ENCODE measurements around the gene LYPD5.

Gene LYPD5

DNA sequence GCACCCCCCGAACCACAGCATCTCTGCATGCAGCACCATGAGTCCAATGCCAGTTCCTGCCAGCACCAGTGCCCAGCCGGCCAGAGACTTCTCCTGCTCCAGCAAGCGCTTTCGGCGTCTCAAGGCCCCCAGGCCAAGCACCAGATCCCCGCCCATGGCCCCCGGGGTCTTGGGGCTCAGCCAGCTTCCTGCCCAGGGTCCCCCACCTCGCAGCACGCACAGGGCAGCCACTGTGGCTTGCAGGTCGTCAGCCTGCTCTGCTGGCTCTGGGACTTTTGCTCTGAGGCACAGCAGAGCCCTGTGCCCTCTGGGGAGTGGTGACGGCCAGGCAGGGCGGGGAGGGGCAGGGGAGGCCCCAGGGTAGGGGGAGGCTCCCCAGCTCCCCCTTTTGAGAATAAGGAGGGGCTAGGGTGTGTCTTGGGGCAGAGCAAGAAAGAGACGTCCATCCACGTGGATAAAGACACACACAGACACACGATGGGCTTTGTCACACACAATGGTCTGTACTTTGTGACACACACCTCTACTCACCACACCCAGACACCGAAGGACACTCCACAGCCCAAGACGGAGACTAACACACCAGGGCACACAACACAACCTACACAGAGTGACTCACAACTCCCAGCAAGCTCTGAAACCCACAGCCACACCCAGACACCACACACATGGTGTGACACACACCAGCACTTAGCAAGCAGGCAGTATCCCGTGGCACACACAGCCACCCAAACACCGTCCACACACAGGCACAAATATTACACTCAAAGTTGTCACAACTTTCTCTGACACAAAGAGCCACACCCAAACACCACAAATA is 21.3 kb downstream of the LYPD5 start, which contains the start of gene KCNN4:
Gene KCNN4, minus strand, starts transcription at position 268 of the 820 bp plus-strand sequence. Its CDS starts 112 bp downstream, at position 156.
- H3K4me3 ChIP-seq (ENCODE audit: insufficient read depth, low read length, poor library complexity, severe bottlenecking): peak within 1 kb of the TSS; percentile 85
- H3K4me2 ChIP-seq (ENCODE audit: low read depth, low read length, poor library complexity, severe bottlenecking): peak within 1 kb of the TSS; percentile 96
- peak within 1 kb of the TSS; percentile 79 for H3K9ac ChIP-seq (ENCODE audit: low read length)

DNA sequence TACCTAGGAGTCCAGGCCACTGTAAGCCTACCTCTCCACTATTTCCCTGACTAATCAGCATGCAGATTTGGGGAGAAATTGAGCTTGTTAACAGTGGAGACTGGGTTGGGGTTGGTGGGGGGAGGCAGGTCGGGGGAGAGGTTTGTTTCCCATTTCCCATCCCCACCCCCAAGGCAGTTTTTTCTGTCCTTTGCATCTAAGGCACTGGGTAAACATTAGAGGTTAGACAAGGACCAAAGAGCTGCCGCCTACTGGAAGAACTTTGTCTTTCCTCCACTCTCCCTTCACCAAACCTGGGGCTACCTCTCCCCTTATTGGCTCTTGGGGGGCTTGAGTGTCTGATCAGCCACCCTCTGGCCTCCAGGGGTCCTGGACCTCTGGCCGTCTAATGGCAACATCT is 22.4 kb downstream of the LYPD5 start:
- peak overlapping the region; percentile 79 for H3K9ac ChIP-seq (ENCODE audit: low read length)
- H3F3A ChIP-seq (ENCODE audit: insufficient read depth): peaks cover 42% of the 10 kb centered on the region
- no peaks in the 10 kb centered on the region for H3K9me2 ChIP-seq (replicated peaks; ENCODE audit: insufficient read depth, low read length)
- H3K79me2 ChIP-seq (ENCODE audit: insufficient read depth, low read length): peaks cover 55% of the 10 kb centered on the region
- no peak overlapping the region for H2AFZ ChIP-seq (ENCODE audit: low read depth, low read length, severe bottlenecking)
- peak overlapping the region; percentile 97 for H3K27ac ChIP-seq (ENCODE audit: low read depth, low read length)
- peak overlapping the region; percentile 85 for H3K4me3 ChIP-seq (ENCODE audit: insufficient read depth, low read length, poor library complexity, severe bottlenecking)
- H3K9me3 ChIP-seq (ENCODE audit: insufficient read depth, low read length): no peaks in the 10 kb centered on the region
- H3K36me3 ChIP-seq (ENCODE audit: low read length): no peaks in the 10 kb centered on the region
- H3K4me2 ChIP-seq (ENCODE audit: low read depth, low read length, poor library complexity, severe bottlenecking): peak overlapping the region; percentile 96
- H4K20me1 ChIP-seq (ENCODE audit: low read depth, low read length): no peaks in the 10 kb centered on the region
- no peaks in the 10 kb centered on the region for H3K27me3 ChIP-seq (ENCODE audit: low read length)
- TF ChIP-seq, protein P1, sequence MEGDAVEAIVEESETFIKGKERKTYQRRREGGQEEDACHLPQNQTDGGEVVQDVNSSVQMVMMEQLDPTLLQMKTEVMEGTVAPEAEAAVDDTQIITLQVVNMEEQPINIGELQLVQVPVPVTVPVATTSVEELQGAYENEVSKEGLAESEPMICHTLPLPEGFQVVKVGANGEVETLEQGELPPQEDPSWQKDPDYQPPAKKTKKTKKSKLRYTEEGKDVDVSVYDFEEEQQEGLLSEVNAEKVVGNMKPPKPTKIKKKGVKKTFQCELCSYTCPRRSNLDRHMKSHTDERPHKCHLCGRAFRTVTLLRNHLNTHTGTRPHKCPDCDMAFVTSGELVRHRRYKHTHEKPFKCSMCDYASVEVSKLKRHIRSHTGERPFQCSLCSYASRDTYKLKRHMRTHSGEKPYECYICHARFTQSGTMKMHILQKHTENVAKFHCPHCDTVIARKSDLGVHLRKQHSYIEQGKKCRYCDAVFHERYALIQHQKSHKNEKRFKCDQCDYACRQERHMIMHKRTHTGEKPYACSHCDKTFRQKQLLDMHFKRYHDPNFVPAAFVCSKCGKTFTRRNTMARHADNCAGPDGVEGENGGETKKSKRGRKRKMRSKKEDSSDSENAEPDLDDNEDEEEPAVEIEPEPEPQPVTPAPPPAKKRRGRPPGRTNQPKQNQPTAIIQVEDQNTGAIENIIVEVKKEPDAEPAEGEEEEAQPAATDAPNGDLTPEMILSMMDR (IDR thresholded peaks at IDR 0.05; ENCODE audit: insufficient read depth, low read length, poor library complexity, severe bottlenecking): no peak
- TF ChIP-seq EZH2phosphoT487 (conservative IDR thresholded peaks at IDR 0.05; ENCODE audit: low read length): no peak

More for the DNA sequence above, 21.3 kb downstream of the LYPD5 start, which contains the start of gene KCNN4:
- no peaks in the 10 kb centered on the region for H3K27me3 ChIP-seq (ENCODE audit: low read length)
- H2AFZ ChIP-seq (ENCODE audit: low read depth, low read length, severe bottlenecking): peak within 1 kb of the TSS; percentile 20
- H3K36me3 ChIP-seq (ENCODE audit: low read length): no peaks in the 10 kb centered on the region
- H4K20me1 ChIP-seq (ENCODE audit: low read depth, low read length): no peaks in the 10 kb centered on the region
- peak within 1 kb of the TSS; percentile 97 for H3K27ac ChIP-seq (ENCODE audit: low read depth, low read length)
- H3K9me3 ChIP-seq (ENCODE audit: insufficient read depth, low read length): no peaks in the 10 kb centered on the region
- TF ChIP-seq, protein P1 (IDR thresholded peaks at IDR 0.05; ENCODE audit: insufficient read depth, low read length, poor library complexity, severe bottlenecking): no peak
- peaks cover 46% of the 10 kb centered on the region for H3F3A ChIP-seq (ENCODE audit: insufficient read depth)
- peaks cover 48% of the 10 kb centered on the region for H3K79me2 ChIP-seq (ENCODE audit: insufficient read depth, low read length)
- no peaks in the 10 kb centered on the region for H3K9me2 ChIP-seq (replicated peaks; ENCODE audit: insufficient read depth, low read length)

DNA sequence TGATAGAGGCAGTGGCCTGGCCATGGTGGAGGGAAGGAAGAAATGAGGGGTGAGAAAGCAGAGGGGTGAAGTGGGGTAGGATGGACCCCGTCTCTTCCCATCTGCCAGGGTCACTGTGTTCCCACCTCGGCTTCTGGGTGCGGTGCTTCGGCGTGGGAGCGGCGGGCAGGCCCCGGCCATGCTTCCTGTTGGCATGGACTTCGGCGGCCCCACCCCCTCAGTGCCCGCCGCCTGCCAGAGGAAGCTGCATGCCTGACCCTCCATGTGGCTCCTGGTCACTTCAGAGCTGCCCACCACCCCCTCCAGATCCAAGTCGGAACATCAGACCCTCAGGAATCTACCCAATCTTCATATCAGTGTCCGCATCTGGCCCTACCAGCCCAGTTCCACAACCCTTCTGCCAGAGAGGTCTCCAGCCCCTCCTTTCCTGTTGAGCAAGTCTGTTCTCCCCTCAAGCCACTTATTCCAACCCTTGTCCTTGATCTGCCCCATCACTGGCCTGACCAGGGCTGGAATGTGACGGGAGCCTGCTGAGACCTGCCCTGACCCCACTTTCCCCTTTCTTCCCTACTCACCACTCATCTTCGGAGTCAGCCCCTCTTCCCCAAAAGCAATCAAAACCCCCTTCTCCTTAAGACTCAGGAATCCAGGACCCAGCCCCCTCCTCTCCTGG is 23.0 kb downstream of the LYPD5 start:
- H3K79me2 ChIP-seq (ENCODE audit: insufficient read depth, low read length): peaks cover 55% of the 10 kb centered on the region
- H3F3A ChIP-seq (ENCODE audit: insufficient read depth): peaks cover 37% of the 10 kb centered on the region
- no peaks in the 10 kb centered on the region for H3K36me3 ChIP-seq (ENCODE audit: low read length)
- no peaks in the 10 kb centered on the region for H4K20me1 ChIP-seq (ENCODE audit: low read depth, low read length)
- TF ChIP-seq, protein P1 (IDR thresholded peaks at IDR 0.05; ENCODE audit: insufficient read depth, low read length, poor library complexity, severe bottlenecking): no peak
- TF ChIP-seq EZH2phosphoT487 (conservative IDR thresholded peaks at IDR 0.05; ENCODE audit: low read length): no peak
- no peaks in the 10 kb centered on the region for H3K9me2 ChIP-seq (replicated peaks; ENCODE audit: insufficient read depth, low read length)
- H3K9me3 ChIP-seq (ENCODE audit: insufficient read depth, low read length): no peaks in the 10 kb centered on the region
- peak overlapping the region; percentile 96 for H3K4me2 ChIP-seq (ENCODE audit: low read depth, low read length, poor library complexity, severe bottlenecking)
- peak overlapping the region; percentile 85 for H3K4me3 ChIP-seq (ENCODE audit: insufficient read depth, low read length, poor library complexity, severe bottlenecking)
- H3K9ac ChIP-seq (ENCODE audit: low read length): peak overlapping the region; percentile 79
- no peaks in the 10 kb centered on the region for H3K27me3 ChIP-seq (ENCODE audit: low read length)
- peak overlapping the region; percentile 97 for H3K27ac ChIP-seq (ENCODE audit: low read depth, low read length)
- H2AFZ ChIP-seq (ENCODE audit: low read depth, low read length, severe bottlenecking): no peak overlapping the region
